GM18861 (cell line): ENCODE data around the gene FAM168A.
"Not testable (repeated sequence)": the region's sequence is repeated elsewhere in the genome, so short reads cannot be mapped to it uniquely, and the experiment has no call there.

ENCODE experiments used
- ATAC-seq: cut with Tn5 transposase; IDR thresholded peaks from one replicate; pipeline ENCODE4 v1.9.1; 2021; ENCODE audit not compliant: unreplicated experiment

FAM168A gene

DNA sequence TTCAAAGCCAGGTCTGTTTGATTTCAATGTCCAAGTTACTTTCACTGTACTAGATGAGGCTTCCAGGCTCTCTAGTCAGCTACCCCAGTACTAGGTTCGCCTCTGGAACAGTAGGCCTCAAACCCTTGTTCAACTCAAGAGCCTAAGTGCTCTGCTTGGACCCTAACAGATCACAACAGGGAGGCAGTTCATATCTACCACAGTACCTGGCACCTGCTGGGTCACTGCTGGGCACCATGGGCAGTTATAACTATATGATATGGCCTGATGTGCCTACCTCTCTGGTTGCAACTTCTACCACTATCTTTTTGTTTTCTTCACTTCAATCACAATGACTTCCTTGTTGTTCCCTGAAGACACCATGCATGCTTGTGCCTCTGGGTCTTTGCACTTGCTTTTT is 124.7 kb downstream of the FAM168A start:
- ATAC-seq: no peak

DNA sequence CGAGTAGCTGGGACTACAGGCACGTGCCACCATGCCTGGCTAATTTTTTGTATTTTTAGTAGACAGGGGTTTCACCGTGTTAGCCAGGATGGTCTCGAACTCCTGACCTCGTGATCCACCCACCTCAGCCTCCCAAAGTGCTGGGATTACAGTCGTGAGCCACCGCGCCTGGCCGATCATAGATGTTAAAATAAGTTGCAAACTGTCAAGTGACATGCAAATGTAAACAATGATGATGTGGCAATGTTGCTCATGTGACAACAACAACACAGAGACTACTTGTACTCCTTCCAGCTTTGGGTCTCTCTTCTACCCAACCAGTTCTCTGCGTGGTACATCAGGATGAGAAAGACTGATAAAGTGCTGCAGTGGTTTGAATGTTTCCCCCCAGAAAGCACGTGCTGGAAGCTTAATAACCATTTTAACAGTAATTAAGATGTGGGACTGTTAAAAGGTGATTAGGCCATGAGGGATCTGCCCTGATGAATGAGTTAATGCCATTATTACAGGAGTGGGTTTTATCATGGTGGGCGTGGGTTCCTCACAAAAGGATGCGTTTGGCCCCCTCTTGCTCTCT is 127.8 kb downstream of the FAM168A start:
- ATAC-seq: not testable (repeated sequence)

DNA sequence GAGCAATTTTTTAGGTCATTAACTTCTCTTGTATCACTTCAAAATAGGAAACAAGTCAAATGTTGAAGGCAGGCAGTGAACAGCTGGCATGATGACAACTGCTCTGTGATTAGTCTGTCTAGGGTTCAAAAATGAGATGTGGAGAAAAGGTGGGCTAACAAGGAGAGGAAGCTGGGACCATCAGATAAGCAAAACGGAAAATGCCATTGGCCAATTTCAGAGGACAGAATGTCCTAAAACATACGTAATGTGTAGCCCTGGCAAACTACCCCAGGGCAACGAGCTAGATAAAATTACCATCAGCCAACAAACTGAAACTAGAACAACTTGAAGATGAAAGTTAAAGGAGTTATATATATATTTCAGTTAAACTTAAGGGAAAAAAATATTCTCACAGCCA is 128.5 kb downstream of the FAM168A start:
- ATAC-seq: no peak

DNA sequence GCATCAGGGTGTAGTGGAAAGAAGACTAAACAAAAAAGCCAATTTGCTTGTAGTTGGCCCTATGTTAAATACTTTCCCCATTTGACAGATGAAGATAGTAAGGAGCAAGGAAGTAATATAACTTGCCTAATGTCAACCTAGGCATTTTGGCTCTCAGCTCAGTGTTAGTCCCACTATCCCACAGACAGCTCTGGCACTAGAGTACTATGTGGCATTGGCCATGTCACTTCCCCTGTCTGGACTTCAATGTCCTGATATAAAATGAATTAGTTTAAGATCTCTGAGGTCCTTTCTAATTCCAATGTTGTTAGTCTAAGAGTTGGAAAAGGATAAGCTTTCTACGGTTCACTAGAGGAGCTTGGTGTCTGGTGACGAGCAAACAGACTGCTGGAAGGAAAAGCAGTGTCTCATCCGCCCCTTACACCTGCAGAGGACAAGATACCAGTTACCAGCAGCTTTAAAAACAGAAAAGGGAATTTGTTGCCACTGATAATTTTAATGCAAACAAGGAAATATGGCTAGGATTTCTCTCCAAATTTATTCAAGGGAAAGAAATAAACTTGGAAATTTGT is 129.2 kb downstream of the FAM168A start:
- no peak for ATAC-seq

DNA sequence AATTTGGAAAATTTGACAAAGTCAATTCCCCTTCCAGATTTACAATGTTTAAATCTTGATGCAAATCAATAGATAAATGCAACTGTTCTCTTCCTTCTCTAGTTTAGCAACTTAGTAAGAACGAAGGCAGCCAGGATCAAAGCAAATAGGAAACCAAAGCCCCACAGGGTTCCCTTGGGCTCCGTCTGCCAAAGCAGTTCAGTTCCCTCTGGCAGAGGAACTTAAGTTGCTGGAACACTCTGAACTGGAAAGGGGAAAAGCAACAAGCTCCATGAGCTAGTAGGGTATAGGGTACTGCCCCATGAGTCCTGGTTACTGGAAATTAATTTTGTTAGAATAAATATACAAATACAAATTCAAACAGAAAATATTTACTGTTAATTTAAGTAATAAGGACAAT is 130.4 kb downstream of the FAM168A start:
- ATAC-seq: no peak

DNA sequence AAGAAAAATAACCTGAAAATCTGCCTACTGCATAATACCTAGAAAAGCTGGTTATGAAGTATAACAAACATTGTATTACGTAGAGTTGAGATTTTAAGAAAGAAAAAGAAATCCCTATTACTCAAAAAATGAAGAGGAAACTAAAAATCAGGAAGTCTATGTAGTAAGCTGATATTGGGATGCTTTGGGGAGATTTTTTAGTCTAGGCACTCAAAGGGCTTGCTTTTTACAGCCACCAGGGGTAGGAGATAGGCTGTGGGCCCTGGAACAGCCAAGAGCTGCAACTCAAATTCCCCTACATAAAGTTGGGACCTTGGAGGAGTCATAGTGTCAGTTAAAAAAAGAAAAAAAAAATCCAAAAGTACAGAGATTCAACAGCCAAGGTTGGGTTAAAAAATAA is 131.3 kb downstream of the FAM168A start:
- ATAC-seq: no peak

DNA sequence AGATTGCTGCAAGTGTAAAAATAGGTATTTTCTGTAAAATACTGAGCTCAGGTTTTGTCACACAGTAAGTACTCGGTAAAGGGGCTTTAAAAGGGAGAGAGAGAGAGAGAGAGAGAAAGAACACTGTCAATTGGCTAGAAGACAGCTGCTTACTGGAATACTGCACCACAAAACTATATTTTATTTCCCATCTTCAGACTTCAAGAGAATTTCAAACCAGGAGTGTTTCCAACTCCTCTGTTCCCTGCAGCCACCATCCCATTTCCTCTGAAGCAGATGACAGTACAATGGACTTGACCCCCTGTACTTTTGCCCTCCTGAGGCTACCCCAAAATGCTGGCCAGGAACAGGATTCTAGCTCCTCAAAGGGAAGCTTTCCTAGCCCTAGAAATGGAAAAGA is 132.0 kb downstream of the FAM168A start:
- no peak for ATAC-seq

DNA sequence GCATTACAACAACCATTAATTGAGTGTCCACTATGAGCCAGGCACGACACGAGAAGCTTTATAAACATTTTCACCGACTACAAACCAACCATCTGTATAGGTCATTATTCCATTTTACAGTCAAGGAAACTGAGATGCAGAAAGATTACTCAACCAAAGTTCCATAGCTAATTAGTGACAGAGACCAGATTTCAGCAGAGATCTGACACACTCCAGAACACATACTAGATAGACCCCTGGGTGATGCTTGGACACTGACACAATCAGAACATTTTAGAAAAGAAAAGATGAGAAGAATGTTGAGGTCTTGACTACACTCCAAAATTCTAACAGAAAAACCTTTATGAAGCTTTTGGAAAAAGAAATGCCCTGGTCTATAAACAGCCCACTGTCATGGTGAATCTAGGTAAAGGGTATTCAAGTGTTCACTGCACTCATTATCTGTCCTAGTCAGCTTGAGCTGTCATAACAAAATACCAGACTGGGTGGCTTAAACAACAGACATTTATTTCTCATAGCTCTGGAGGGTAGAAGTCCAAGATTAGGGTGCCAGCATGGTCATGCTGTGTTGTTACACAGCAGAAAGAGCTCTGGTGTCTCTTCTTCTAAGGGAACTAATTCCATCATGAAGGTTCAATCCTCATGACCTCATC is 132.8 kb downstream of the FAM168A start:
- ATAC-seq: no peak

DNA sequence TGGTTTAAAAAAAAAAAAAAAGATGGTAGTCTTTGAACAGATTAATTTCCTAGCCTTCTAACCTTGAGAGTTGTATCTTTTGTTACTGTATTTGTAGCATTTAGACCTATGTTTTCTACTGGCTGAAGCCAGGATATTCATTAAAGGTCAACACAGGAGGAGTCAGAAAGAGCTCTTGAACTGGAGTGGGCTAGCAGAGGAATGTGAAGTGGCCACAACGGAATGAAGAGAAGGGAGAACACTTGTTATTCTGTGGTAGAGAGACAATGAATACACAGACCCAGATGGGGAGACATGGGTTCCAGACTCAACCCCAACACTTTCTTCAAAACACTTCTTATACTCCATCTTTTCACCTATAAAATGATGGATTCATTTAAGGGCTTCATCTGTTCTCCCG is 133.6 kb downstream of the FAM168A start:
- ATAC-seq: no peak

DNA sequence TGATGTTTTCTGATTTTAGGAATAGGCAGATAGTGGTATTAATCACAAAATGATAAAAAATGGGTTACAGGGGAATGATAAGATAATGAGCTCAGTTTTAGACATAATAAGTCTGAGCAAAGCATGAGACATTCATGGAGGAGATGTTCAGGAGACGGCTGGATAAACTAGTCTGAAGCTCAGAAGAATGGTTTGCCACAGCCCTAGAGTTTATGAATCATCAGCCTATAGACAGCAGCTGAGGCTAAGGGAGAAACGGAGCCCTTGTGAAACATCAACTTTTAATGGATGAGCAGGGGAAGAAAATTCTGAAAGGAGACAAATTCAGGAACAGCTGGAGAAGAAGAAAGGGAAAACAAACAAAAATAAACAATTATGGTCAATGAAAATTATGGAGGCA is 134.6 kb downstream of the FAM168A start:
- ATAC-seq: no peak

DNA sequence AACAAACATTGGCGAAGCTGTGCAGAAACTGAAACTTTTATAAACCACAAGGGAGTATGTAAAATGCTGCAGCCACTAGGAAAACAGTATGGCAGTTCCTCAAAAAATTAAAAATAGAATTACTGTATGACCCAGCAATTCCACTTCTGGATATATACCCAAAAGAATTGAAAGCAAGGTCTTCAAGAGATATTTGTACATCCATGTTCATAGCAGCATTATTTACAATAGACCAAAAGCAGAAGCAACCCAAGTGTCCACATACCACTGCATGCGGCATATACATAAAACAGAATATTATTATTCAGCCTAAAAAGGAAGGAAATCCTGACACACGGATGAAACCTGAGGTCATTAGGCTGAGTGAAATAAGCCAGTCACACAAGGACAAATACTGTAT is 135.9 kb downstream of the FAM168A start:
- no peak for ATAC-seq

DNA sequence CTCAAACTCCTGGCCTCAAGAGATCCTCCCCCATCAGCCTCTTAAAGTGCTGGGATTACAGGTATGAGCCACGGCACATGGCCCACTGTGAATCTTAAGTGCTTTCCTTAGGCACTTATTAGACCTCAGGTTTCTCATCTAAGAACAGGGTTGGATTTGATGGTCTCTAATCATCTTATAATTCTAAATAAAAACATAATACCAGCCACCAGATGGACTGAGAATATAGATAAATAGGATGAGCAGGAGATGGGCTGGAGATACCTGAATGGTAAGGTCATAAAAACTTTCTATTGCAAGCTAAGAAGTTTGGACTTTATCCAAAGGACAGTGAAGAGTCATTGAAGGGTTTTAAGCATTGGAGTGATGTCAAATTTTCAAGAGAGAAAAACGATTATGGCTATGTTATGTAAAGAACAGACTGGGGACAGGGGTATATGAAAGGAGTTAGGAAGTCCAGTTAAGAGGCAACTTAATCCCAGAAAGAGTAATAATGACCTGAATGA is 136.5 kb downstream of the FAM168A start:
- ATAC-seq: no peak

DNA sequence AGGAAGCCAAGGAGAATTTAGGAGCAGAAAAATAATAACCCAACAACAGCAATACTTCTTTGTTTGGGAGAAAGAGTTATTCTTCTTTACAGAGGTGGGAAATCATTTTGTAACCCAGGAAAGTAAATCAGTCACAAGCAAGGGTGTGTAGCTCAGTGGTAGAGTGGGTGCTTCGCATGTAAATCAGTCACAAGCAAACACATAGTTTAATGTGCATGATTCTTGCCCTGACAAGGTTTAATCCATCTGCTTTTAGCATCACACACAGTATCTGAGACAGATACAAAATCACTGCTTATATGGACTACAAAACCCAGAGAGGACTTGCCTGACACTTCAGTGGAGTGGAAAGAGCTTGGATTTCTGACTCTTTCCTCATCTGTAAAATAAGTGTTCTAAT is 139.7 kb downstream of the FAM168A start:
- ATAC-seq: no peak

DNA sequence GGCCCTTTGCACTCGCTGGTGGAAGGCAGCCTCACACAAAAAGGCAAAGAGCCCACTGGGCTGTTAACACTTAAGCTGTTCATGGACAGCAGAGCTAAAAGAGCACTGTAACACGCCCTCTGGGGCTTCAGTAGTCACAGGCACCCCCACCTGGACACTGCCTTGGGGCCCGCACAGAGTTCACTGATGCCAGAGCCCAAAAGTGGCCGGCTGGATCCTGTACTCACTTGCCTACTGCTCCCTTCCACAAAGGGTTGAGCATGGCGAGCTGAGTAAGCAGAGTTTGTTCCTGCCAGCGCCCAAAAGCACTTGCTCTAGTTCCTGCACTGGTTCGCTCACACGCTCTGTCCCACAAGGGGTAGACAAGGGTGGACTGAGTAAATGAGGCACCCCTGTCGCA is 142.9 kb downstream of the FAM168A start:
- ATAC-seq: no peak

DNA sequence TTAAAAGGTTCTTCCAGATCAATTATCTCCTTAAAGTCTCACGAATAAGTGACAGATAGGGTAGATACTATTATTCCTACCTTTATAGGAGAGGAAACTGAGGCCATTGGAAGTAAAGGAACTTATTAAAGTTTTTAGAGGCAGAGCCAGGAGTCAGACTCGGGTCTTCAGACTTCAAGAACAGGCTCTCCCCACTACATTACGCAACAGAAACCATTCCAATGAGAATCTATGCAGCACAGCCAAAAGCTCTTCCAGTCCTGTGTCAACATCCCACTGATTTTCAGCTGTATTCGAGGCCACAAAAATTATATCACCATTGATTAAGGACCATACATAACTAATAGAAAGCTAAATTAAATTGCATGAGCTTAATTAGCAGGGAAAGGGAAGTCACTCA is 144.3 kb downstream of the FAM168A start:
- no peak for ATAC-seq

DNA sequence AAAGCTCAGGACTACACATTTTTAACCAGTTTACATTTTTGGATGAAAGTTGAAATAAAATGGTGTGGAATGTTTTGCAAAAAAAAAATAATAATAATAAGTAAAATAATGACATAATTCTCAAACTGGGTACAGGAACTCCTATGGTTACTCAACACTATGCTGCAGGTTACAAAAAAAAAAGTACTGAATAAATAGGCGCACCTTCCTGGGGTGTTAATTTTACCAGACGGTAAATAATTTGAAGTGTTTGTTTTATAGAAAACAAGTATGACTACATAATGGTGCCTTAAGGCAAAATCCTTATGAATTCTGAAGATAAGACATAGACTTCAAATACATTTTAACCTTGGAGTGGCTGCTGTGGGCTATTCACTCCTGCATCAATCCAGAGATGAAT is 145.2 kb downstream of the FAM168A start:
- ATAC-seq: no peak

DNA sequence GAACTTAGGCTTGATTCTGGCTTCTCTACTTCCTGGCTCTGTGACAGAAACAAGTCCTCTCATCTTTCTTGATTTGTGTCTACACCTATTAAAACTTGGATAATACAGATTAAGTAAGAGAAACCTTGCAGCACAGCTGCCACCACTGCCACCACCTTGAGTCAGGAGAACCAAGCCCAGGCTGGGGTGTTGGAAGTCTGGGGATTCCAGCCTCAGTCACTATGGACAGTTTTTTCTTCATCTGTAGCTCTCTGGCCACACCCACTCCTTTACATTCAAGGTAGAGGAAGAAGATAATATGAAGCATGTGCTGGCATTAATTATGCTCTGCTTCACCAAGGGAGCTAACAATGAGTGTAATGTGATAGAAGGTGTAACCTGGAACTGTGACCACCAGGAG is 146.0 kb downstream of the FAM168A start:
- no peak for ATAC-seq

DNA sequence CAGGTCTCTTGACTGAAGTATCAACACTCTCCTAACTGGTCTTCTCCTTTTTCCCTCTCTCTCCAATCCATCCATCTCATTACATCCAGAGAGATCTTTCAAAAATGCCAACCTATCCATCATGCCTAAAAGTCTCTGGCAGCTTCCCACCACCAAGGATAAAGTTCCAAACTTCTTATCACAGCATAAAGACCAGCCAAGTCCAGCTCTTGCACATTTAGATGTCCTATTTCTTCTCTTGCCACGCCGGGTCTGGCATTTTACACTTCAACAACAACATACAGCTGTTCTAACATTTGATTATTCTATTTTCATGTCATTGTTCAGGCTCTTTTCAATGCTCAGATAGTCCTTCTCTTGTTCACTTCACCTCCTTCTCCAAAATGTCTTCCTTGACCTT is 151.1 kb downstream of the FAM168A start:
- ATAC-seq: no peak

DNA sequence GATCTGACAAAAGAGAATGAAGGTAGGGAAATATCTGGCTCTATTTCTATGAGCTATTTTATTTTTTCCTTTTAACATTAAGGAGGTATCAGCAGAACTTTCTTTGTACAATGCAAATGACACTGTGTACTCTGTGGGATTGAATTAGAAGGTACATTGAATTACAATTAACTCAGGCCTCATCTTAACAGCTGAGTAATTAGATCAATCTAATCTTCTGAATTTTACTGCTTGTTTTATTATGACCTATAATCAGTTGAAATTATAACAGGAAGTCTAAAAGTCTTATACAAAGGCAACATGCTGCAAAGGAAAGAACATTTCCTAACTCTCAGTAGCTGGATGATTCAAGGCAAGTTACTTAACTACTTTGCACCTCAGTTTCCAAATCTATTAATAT is 151.9 kb downstream of the FAM168A start:
- no peak for ATAC-seq

DNA sequence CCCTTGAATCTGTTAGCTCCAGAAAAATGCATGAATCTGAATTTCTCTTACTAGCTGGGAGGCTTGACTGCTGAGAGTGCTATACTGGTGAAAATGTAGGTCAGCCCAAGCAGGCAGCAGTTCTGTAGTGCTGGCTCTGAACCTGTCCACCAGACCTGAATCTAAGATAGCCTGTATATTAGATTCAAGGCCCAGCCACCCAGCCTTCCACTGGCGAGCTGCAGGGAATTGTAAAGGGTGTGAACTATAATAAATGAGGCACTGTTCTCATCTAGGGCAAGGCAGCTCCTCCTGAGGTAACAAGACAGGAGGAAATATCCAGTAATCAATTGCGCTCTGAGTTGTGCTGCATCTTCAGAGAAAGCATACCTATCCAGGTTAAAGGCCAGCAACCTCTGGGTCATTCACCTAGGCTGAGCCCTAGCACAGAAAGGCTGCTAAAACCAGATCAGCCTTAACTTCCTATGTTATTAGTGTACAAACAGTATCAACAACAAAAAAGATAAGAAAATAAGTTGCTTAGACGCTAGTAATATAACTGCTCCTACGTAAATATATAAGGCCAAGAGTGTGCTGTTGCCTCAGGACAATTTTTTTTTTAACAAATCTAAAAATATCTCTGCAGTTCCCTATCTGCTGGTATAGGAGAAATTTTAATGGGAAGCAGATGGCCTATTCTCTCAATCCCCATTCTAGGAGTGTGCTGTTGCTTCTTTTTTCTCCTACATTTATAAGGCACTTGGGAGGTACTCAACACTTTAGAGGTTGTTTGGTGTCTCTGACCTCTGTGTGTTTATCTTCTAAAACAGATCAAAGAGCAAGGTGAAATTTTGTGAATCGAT is 158.7 kb downstream of the FAM168A start:
- ATAC-seq: no peak

DNA sequence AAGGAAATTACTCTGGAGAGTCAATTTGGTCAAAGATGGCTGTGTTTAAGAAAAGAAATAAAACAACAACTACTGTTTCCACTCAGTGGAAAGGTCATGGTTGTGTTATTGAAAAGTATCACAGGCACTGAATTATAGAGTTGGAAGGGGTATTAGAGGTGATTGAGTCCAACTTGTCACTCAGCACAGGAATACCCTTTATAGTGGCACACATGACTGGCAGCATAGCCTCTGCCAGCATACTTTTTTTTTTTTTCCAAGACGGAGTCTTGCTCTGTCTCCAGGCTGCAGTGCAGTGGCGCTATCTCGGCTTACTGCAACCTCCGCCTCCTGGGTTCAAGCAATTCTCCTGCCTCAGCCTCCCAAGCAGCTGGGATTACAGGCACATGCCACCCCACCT is 161.1 kb downstream of the FAM168A start:
- not testable (repeated sequence) for ATAC-seq

DNA sequence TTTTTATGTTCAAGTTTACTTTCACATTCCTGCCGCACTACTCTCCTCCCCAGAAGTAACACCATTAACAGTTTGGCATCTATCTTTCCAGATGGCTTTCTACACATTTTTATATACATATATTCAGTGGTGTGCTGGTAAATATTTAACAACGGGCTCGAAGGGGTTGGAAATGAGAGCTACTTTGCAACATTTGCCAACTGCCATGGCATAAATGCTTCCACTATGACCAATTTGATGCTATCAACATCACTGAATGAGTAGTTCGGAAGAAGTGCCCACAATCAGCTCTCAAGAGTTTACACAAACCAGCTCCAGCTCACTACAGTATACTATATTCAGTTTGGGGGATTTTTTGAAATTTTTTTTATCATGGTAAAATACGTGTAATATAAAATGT is 166.5 kb downstream of the FAM168A start:
- ATAC-seq: no peak
